ENCODE data around the gene ALDH1L1.

ALDH1L1 gene

DNA sequence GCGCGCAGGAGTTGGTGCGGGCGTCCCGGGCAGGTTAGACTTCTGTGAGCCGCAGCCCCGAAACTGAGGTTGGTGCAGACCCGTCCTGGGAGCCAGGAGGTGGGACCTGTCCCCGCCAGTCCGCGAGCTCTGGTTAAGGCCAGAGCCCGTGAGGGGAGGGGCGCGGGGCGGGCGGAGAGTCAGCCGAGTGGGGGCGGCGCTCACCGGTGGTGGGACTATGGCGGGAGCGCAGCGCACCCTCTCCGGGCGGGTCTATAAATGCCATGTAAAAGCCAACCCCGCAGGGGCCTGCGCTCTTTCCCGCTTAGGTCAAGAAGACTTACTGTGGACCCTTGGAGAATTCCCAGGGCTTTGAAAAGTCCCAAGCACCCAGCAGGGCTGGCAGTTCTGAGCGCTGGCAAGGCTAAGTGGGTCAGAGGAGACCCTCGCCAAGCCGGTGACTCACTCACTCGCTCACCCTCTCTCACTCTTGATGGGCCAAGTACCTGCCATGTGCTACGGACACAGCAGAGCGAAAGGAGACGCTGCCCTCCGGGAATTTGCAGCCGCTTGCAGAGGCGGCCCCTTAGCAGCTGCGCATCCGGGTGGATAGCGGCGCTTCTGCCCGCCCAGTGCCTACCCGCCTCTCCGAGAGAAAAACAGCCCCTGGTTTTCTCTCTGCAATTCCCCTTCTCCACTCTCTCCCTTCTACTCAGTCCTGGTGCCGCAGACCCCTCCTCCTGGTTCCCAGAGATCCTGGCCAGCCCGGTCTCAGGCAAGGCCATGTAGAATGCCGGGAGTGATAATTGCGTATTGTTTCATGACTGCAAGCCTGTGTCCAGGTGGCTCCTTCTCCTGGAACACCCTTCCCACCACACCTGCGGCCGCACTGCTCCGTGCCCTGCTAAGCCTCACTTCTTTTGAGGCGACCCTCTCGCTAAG, at the start of gene ALDH1L1:
Gene ALDH1L1, minus strand, starts transcription at position 110 of the 921 bp plus-strand sequence. CDS start 19,607 bp downstream, outside the sequence.
- no peak within 1 kb of the TSS for H3K4me3 ChIP-seq (ENCODE audit: low read depth, low read length)
- TF ChIP-seq, protein P1, sequence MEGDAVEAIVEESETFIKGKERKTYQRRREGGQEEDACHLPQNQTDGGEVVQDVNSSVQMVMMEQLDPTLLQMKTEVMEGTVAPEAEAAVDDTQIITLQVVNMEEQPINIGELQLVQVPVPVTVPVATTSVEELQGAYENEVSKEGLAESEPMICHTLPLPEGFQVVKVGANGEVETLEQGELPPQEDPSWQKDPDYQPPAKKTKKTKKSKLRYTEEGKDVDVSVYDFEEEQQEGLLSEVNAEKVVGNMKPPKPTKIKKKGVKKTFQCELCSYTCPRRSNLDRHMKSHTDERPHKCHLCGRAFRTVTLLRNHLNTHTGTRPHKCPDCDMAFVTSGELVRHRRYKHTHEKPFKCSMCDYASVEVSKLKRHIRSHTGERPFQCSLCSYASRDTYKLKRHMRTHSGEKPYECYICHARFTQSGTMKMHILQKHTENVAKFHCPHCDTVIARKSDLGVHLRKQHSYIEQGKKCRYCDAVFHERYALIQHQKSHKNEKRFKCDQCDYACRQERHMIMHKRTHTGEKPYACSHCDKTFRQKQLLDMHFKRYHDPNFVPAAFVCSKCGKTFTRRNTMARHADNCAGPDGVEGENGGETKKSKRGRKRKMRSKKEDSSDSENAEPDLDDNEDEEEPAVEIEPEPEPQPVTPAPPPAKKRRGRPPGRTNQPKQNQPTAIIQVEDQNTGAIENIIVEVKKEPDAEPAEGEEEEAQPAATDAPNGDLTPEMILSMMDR (IDR thresholded peaks at IDR 0.05; ENCODE audit: borderline replicate concordance, insufficient read depth, low read depth, low read length): no peak

DNA sequence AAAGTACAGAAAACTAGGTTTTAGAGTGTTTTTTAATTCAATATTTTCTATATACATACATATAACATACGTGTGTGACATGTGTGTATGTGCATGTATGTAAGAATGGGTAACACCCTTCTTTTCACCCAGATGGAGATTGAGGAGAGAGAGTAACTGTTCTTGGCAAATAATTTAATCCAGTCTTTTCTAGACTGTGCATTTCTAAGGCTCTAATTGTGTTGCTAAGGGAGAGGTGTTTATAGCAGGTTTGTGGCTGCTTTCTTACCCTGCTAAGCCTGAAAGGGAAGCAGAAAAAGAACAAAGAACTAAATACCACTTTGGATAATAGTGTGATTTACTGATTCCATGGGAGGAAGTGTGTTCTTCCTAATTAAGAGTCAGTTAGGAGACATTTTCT, 46.0 kb upstream of the ALDH1L1 start:
- TF ChIP-seq, protein P1 (IDR thresholded peaks at IDR 0.05; ENCODE audit: borderline replicate concordance, insufficient read depth, low read depth, low read length): no peak
- no peak overlapping the region for H3K4me3 ChIP-seq (ENCODE audit: low read depth, low read length)

DNA sequence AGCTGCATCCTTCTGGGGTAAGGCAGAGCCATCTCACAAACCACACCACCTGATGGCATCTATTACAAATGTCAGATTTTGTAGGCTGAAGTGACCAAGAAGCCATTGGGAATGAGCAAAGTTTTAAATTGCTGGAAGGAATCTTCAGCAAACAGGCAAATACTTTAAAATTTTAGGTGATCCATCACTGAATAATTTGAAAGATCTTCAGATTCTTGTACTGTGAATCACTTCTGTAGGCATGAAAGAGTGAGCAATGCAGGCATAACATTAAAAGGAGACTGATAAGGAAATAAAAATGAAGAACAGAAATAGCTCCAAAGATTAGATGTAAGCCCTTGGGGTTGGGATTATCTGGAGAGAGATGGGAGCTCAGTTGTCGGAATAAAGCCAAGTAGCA, 36.0 kb upstream of the ALDH1L1 start:
- TF ChIP-seq, protein P1 (IDR thresholded peaks at IDR 0.05; ENCODE audit: borderline replicate concordance, insufficient read depth, low read depth, low read length): no peak
- H3K4me3 ChIP-seq (ENCODE audit: low read depth, low read length): no peak overlapping the region

GRCh38 chr3:126213379-126214028, 33.1 kb upstream of the ALDH1L1 start:
- H3K4me3 ChIP-seq (ENCODE audit: low read depth, low read length): no peak overlapping the region

DNA sequence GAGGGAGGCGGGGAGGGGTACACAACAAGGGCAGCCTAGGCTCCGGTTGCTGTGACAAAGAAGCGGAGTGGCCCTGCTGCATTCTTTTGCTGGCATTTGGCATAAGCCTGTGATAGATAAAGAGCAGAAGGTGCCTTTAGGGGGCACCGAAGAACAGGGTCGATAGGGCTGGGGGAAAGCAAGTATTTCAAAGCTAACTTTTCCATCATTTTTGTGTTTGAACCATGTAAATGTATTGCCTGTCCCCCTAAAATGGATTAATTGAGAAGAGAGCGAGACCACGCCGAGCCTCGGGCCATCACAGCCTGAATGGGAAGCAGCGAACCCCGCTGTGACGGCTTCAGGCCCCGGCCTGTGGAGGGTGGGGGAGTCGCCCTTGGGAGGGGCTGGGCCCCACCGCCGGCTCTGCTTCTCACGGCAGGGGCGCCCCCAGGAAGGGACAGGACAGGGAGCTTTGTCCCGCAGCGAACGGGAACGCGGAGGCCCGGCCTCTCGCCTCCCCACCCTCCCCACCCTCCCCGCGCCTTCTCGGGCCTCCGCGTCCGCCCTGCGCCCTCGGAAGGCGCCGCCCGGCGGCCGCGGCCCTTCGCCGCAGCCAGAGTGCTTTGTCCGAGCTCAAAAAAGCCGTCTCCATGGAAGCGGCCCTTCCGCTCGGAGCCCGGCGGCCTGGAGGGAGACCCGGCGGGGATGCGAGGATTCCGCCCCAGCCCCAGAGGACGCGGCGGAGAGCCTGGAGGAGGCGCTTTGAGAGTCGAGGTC, 32.4 kb upstream of the ALDH1L1 start:
- no peak overlapping the region for H3K4me3 ChIP-seq (ENCODE audit: low read depth, low read length)
- TF ChIP-seq, protein P1 (IDR thresholded peaks at IDR 0.05; ENCODE audit: borderline replicate concordance, insufficient read depth, low read depth, low read length): no peak

More at GRCh38 chr3:126213379-126214028, 33.1 kb upstream of the ALDH1L1 start:
- TF ChIP-seq, protein P1 (IDR thresholded peaks at IDR 0.05; ENCODE audit: borderline replicate concordance, insufficient read depth, low read depth, low read length): no peak

DNA sequence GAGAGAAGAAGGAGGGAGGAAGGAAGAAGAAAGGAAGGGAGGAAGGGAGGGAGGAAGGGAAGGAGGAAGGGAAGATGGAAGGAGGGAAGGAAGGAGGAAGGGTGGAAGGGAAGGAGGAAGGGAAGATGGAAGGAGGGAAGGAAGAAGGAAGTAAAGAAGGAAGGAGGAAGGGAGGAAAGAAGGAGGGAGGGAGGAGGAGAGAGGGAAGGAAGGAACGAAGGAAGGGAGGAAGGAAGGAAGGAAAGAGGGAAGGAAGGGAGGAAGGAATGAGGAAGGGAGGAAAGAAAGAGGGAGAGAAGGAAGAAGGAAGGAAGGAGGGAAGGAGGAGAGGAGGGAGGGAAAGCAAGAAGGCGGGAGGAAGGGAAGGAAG, 31.8 kb upstream of the ALDH1L1 start:
- TF ChIP-seq, protein P1 (IDR thresholded peaks at IDR 0.05; ENCODE audit: borderline replicate concordance, insufficient read depth, low read depth, low read length): no peak
- no peak overlapping the region for H3K4me3 ChIP-seq (ENCODE audit: low read depth, low read length)
